H1 (cell line): ENCODE results near the gene CPD. TPM values are rescaled to one million over a fixed set of nuclear protein-coding genes. Genes with fewer than 3 reads are reported as not detected.

Experiments used
- CTCF ChIA-PET: fragments of 300-600 bp; sonication (Branson Sonifier 250); formaldehyde crosslinking; loops from one replicate; lab custom pipeline; 2021; ENCODE audit not compliant: partially characterized antibody; lab: Charles Lee
- POLR2A ChIA-PET: fragments of 300-600 bp; sonication (Branson Sonifier 250); formaldehyde crosslinking; loops from one replicate; lab custom pipeline; 2021; ENCODE audit warnings: inconsistent platforms; ENCODE audit not compliant: partially characterized antibody; lab: Charles Lee
- DNase-seq, 2 experiments: peaks; one replicate each; pipeline versions ENCODE4 v3.0.0 to v3.0.0-alpha.2; 2010 to 2022; ENCODE audit warnings: low spot score in 2 of 2, low read depth in 1 of 2, mixed read lengths in 1 of 2
- FAIRE-seq: peaks from 2 replicates; lab custom pipeline; 2011; peaks lifted over from hg19 to GRCh38; lab: Jason Lieb, UNC
- H2AFZ ChIP-seq: 2 replicates; pipeline ENCODE4 v1.8.1; 2012; ENCODE audit warnings: low read length, inconsistent platforms
- H2AK5ac ChIP-seq: 2 replicates; pipeline ENCODE4 v1.6.1; 2013; ENCODE audit warnings: low read depth, low read length
- H2BK120ac ChIP-seq: replicated peaks from 2 replicates; pipeline ENCODE3; 2013; ENCODE audit warnings: low read depth, low read length, inconsistent platforms
- H2BK12ac ChIP-seq: 2 replicates; pipeline ENCODE4 v1.6.1; 2013; ENCODE audit warnings: low read depth, low read length
- H2BK15ac ChIP-seq: 2 replicates; pipeline ENCODE4 v1.6.1; 2013; ENCODE audit warnings: low read length
- H2BK20ac ChIP-seq: 2 replicates; pipeline ENCODE4 v1.6.1; 2013; ENCODE audit warnings: low read length
- H2BK5ac ChIP-seq: 2 replicates; pipeline ENCODE4 v1.6.1; 2013; ENCODE audit warnings: low read depth, low read length
- H3K14ac ChIP-seq: 2 replicates; pipeline ENCODE4 v1.6.1; 2013; ENCODE audit warnings: inconsistent platforms; ENCODE audit not compliant: insufficient read length
- H3K18ac ChIP-seq: 2 replicates; pipeline ENCODE4 v1.6.1; 2013; ENCODE audit warnings: low read length; ENCODE audit errors: extremely low read depth
- H3K23ac ChIP-seq: 2 replicates; pipeline ENCODE4 v1.6.1; 2013; ENCODE audit warnings: inconsistent platforms; ENCODE audit not compliant: insufficient read length
- H3K23me2 ChIP-seq: 2 replicates; pipeline ENCODE4 v1.6.1; 2013; ENCODE audit warnings: low read depth, low read length
- H3K27ac ChIP-seq: 2 replicates; pipeline ENCODE4 v1.6.1; 2011; ENCODE audit warnings: low read depth, low read length, inconsistent platforms
- H3K27me3 ChIP-seq, 4 experiments: replicated peaks in 1 of 4; 1 replicate in 1 of 4; 2 replicates in 3 of 4; pipeline versions ENCODE4 v1.6.1 to v1.8.1; 2011 to 2013; ENCODE audit warnings: low read length in 3 of 4, mild to moderate bottlenecking in 3 of 4, inconsistent platforms in 2 of 4, mixed read lengths in 2 of 4, moderate library complexity in 1 of 4; ENCODE audit not compliant: control insufficient read depth in 3 of 4, insufficient read depth in 3 of 4; ENCODE audit errors: extremely low read depth in 1 of 4
- H3K36me3 ChIP-seq, 4 experiments: 2 replicates each; pipeline versions ENCODE4 v1.6.1 to v1.8.1; 2011 to 2013; ENCODE audit warnings: mild to moderate bottlenecking in 4 of 4, low read length in 3 of 4, moderate library complexity in 2 of 4, control low read depth in 1 of 4, inconsistent platforms in 1 of 4; ENCODE audit not compliant: insufficient read depth in 4 of 4, control insufficient read depth in 2 of 4
- H3K4ac ChIP-seq: replicated peaks from 2 replicates; pipeline ENCODE3; 2013; ENCODE audit warnings: low read length, low read depth, mixed read lengths, inconsistent platforms; ENCODE audit not compliant: insufficient read length
- H3K4me1 ChIP-seq, 4 experiments: replicated peaks in 1 of 4; 1 replicate in 1 of 4; 2 replicates in 3 of 4; pipeline versions ENCODE4 v1.6.1 to v1.8.1; 2011 to 2013; ENCODE audit warnings: low read length in 3 of 4, inconsistent platforms in 2 of 4, mixed read lengths in 1 of 4; ENCODE audit not compliant: insufficient read depth in 4 of 4, control insufficient read depth in 3 of 4
- H3K4me2 ChIP-seq, 2 experiments: 2 replicates each; pipeline versions ENCODE4 v1.6.1 to v1.8.1; 2011 to 2013; ENCODE audit warnings: low read depth in 2 of 2, low read length in 2 of 2, control low read depth in 1 of 2, inconsistent platforms in 1 of 2, mild to moderate bottlenecking in 1 of 2; ENCODE audit not compliant: insufficient read depth in 1 of 2
- H3K4me3 ChIP-seq, 4 experiments: fragments of 200-600, 300-600 bp in 1 of 4; sonication (generic), shearing (Covaris generic), sonication (Bioruptor Twin) in 1 of 4; 2 replicates each; pipeline versions ENCODE4 v1.5.1 to v1.8.1; 2011 to 2016; ENCODE audit warnings: low read length in 4 of 4, low read depth in 3 of 4, control low read depth in 2 of 4, inconsistent platforms in 2 of 4, mild to moderate bottlenecking in 2 of 4, mixed read lengths in 1 of 4, moderate library complexity in 1 of 4; ENCODE audit not compliant: insufficient read depth in 2 of 4; ENCODE audit errors: extremely low read depth in 1 of 4
- H3K56ac ChIP-seq: replicated peaks from 2 replicates; pipeline ENCODE3; 2013; ENCODE audit warnings: low read depth, mild to moderate bottlenecking, mixed read lengths, low read length, inconsistent platforms; ENCODE audit not compliant: insufficient read length
- H3K79me1 ChIP-seq: 2 replicates; pipeline ENCODE4 v1.6.1; 2013; ENCODE audit warnings: low read depth, low read length, control low read depth
- H3K79me2 ChIP-seq, 2 experiments: 2 replicates each; pipeline versions ENCODE4 v1.6.1 to v1.8.1; 2012 to 2013; ENCODE audit warnings: low read length in 2 of 2, mild to moderate bottlenecking in 2 of 2, inconsistent platforms in 1 of 2; ENCODE audit not compliant: insufficient read depth in 2 of 2, control insufficient read depth in 1 of 2
- H3K9ac ChIP-seq, 4 experiments: replicated peaks in 1 of 4; 1 replicate in 1 of 4; 2 replicates in 3 of 4; pipeline versions ENCODE4 v1.6.1 to v1.8.1; 2011 to 2013; ENCODE audit warnings: low read depth in 3 of 4, low read length in 3 of 4, control low read depth in 2 of 4, mild to moderate bottlenecking in 2 of 4, moderate library complexity in 2 of 4, inconsistent platforms in 1 of 4; ENCODE audit errors: extremely low read depth in 1 of 4
- H3K9me3 ChIP-seq, 2 experiments: 2 replicates each; pipeline versions ENCODE4 v1.6.1 to v1.8.1; 2012 to 2013; ENCODE audit warnings: mild to moderate bottlenecking in 2 of 2, moderate library complexity in 2 of 2, control low read depth in 1 of 2, inconsistent platforms in 1 of 2, low read depth in 1 of 2, low read length in 1 of 2, mixed read lengths in 1 of 2; ENCODE audit not compliant: insufficient read depth in 2 of 2
- H4K20me1 ChIP-seq, 2 experiments: replicated peaks in 1 of 2; 2 replicates each; pipeline versions ENCODE3 to v1.8.1; 2011 to 2013; ENCODE audit warnings: inconsistent platforms in 2 of 2, low read length in 2 of 2, mild to moderate bottlenecking in 1 of 2; ENCODE audit not compliant: insufficient read depth in 2 of 2, control insufficient read depth in 1 of 2
- H4K5ac ChIP-seq: 2 replicates; pipeline ENCODE4 v1.6.1; 2013; ENCODE audit warnings: low read length, low read depth, mixed read lengths, inconsistent platforms; ENCODE audit not compliant: insufficient read length
- H4K8ac ChIP-seq: 2 replicates; pipeline ENCODE4 v1.8.0; 2013; ENCODE audit warnings: mild to moderate bottlenecking, moderate library complexity, low read length, inconsistent platforms; ENCODE audit not compliant: insufficient read depth; ENCODE audit errors: extremely low read depth
- H4K91ac ChIP-seq: replicated peaks from 2 replicates; pipeline ENCODE3; 2013; ENCODE audit warnings: low read length, mixed read lengths, inconsistent platforms; ENCODE audit not compliant: insufficient read length
- CTBP2 ChIP-seq: IDR thresholded peaks from 2 replicates; pipeline ENCODE4 v1.7.0; 2011; ENCODE audit warnings: borderline replicate concordance, mild to moderate bottlenecking, moderate library complexity, mixed read lengths, low read length; ENCODE audit not compliant: insufficient read depth, insufficient read length
- EGR1 ChIP-seq: IDR thresholded peaks from 2 replicates; pipeline ENCODE4 v1.6.1; 2011; ENCODE audit warnings: low read depth, low read length, borderline replicate concordance
- FOSL1 ChIP-seq: IDR thresholded peaks from 2 replicates; pipeline ENCODE4 v1.6.1; 2011; ENCODE audit warnings: mild to moderate bottlenecking, low read depth, low read length, moderate library complexity; ENCODE audit not compliant: insufficient read depth
- KDM4A ChIP-seq: IDR thresholded peaks from one replicate; pipeline ENCODE4 v1.7.1; 2012; ENCODE audit warnings: low read depth, mild to moderate bottlenecking, moderate library complexity, low read length, inconsistent platforms; ENCODE audit not compliant: severe bottlenecking
- MAFK ChIP-seq: IDR thresholded peaks from 2 replicates; pipeline ENCODE4 v1.6.1; 2012; ENCODE audit warnings: low read depth, mild to moderate bottlenecking, improper control_type of control experiment, low read length
- NRF1 ChIP-seq: IDR thresholded peaks from 2 replicates; pipeline ENCODE4 v1.6.1; 2011; ENCODE audit warnings: mild to moderate bottlenecking, low read depth, low read length, improper control_type of control experiment
- PHF8 ChIP-seq: fragments of 200-600 bp; sonication (generic); conservative IDR thresholded peaks from 2 replicates; pipeline ENCODE4 v1.7.1; 2012; ENCODE audit warnings: low read depth, mild to moderate bottlenecking, inconsistent platforms, low read length, moderate library complexity
- RBBP5 ChIP-seq: IDR thresholded peaks from 2 replicates; pipeline ENCODE4 v1.7.1; 2012; ENCODE audit warnings: low read depth, mild to moderate bottlenecking, inconsistent platforms, low read length, moderate library complexity, borderline replicate concordance
- RFX5 ChIP-seq: IDR thresholded peaks from 2 replicates; pipeline ENCODE4 v1.6.1; 2011; ENCODE audit warnings: low read depth, low read length, improper control_type of control experiment, borderline replicate concordance
- SP1 ChIP-seq: IDR thresholded peaks from 2 replicates; pipeline ENCODE4 v1.6.1; 2011; ENCODE audit warnings: low read depth, low read length
- SP4 ChIP-seq: IDR thresholded peaks from 2 replicates; pipeline ENCODE4 v1.6.1; 2012; ENCODE audit warnings: low read length, inconsistent platforms
- SUZ12 ChIP-seq: fragments of 200-600 bp; sonication (generic); IDR thresholded peaks from 2 replicates; pipeline ENCODE4 v1.6.1; 2012; ENCODE audit warnings: mild to moderate bottlenecking, inconsistent platforms, low read length, moderate library complexity, mixed read lengths
- TCF12 ChIP-seq: IDR thresholded peaks from 2 replicates; pipeline ENCODE4 v1.6.1; 2011; ENCODE audit warnings: low read depth, mild to moderate bottlenecking, low read length
- polyA plus RNA-seq, 7 experiments: library from polyadenylated mRNA; depleted of rRNA in 3 of 7; stranded (reverse) in 5 of 7; unstranded in 2 of 7; fragments of >200 nt in 5 of 7; fragments of 200-250 nt in 2 of 7; gene quantifications; 1 replicate in 5 of 7; 2 replicates in 1 of 7; 4 replicates in 1 of 7; pipeline versions ENCODE4 v1.2.1 to v1.2.3, GENCODE V29; 2011 to 2013; ENCODE audit warnings: missing spikeins in 2 of 7, mixed read lengths in 2 of 7
- total RNA-seq: library from RNA; stranded (reverse); fragmentation: NEBNext Ultra II Directional; extraction: Animal tissue kit (Norgen Biotek cat#: 25700); gene quantifications from 2 replicates; pipeline ENCODE4 v1.2.1, GENCODE V29; 2021

CPD gene
- total and polyA plus RNA-seq, 2 of the 8 experiments (the other 6 are each of a cell fraction or from before 2014, with no cell fraction given), result 8.6 to 46.2 TPM

- Histone ChIP-seq H3K79me1 (no peaks in the 10 kb centered on the region), H3K27ac (no peak overlapping the region), H3K36me3 (no peaks in the 10 kb centered on the region), H3K4me1 (0 out of 7 replicates have a peak, but pooled peaks cover 0 to 2% (median 0%) of the 10 kb centered on the region in 4 experiments), H2BK12ac (no peak overlapping the region), H3K4ac (no peak overlapping the region), H3K23me2 (no peaks in the 10 kb centered on the region), H3K14ac (no peak overlapping the region), H3K56ac (no peak overlapping the region), H2BK5ac (no peak overlapping the region), H2BK120ac (no peak overlapping the region), H3K27me3 (no peaks in the 10 kb centered on the region), H2BK20ac (no peak overlapping the region), H3K4me3 (no peak overlapping the region), H3K9ac (no peak overlapping the region), H4K91ac (no peak overlapping the region), H4K20me1 (peaks cover 0 to 2% of the 10 kb centered on the region in 2 experiments), H4K8ac (no peak overlapping the region), H3K9me3 (no peaks in the 10 kb centered on the region), H2AFZ (no peak overlapping the region), H3K4me2 (no peak overlapping the region), H3K79me2 (no peaks in the 10 kb centered on the region), H3K18ac (no peak overlapping the region), H2AK5ac (no peak overlapping the region), H4K5ac (no peak overlapping the region), H3K23ac (no peak overlapping the region), H2BK15ac (no peak overlapping the region)
- ChIA-PET POLR2A (no interaction called here), CTCF (interaction anchor here (0.6 kb wide), 1 partner anchor 76 kb away, joined by 3 read pairs; no protein-coding TSS in a partner anchor)
- no peak for DNase-seq
- FAIRE-seq, result no peak
- no peak for TF ChIP-seq SP4
- no peak for TF ChIP-seq MAFK
- no peak for TF ChIP-seq KDM4A
- TF ChIP-seq SP1, result no peak
- TF ChIP-seq PHF8, result no peak
- no peak for TF ChIP-seq SUZ12
- TF ChIP-seq CTBP2, result no peak
- TF ChIP-seq FOSL1, result no peak
- TF ChIP-seq NRF1, result no peak
- no peak for TF ChIP-seq TCF12
- TF ChIP-seq EGR1, result no peak
- no peak for TF ChIP-seq RFX5
- no peak for TF ChIP-seq RBBP5
Observed at GRCh38 chr17:30415491-30415890, 36.8 kb downstream of the CPD start.
